ENCODE measurements around the gene CLEC16A. TPM values are rescaled to one million over a fixed set of nuclear protein-coding genes. Genes with fewer than 3 reads are reported as not detected.

Gene CLEC16A
- total and polyA plus RNA-seq, 9 of the 15 experiments (the other 6 are each of a cell fraction or from before 2014, with no cell fraction given): 1.00 to 22.3 (median 10.0) TPM

DNA sequence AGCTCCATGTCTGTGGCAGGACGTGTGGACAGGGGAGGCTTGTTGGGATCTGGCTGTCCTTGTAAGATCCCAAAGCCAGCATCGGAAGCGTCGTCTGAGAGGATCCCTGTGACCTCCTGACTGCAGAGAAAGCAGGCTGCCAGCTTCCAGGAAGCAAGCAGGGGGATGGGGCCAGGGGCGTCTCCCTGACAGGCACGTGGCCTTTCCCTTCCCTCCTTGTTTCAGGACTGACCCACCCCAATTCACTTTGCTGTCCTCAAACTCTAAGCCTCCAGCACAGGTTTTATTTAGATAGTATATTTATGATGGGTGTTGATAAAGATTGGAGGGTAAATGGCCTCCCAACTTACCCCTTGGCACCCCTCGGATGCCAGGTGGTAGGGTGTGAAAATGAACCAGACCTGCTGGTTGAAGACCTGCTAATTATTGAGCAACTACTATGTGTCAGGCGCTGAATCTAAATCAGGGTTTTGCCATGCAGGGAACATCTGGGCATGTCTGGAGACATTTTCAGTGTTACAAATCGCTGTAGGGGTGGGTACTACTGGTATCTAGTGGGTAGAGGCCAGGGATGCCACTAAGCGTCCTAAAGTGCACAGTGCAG, 287.1 kb downstream of the CLEC16A start:
- Histone ChIP-seq H3K4me2 (ENCODE audit: insufficient read depth, low read length) (peak overlapping the region; percentile 19), H2AFZ (ENCODE audit: low read depth, low read length) (peak overlapping the region; percentile 98), H3K27me3 (ENCODE audit: control insufficient read depth in 2 of 2, insufficient read depth in 2 of 2, low read length in 2 of 2) (no peaks in the 10 kb centered on the region), H4K20me1 (replicated peaks; ENCODE audit: control insufficient read depth, insufficient read depth, low read length) (no peaks in the 10 kb centered on the region), H3K79me2 (ENCODE audit: control insufficient read depth, insufficient read depth, low read length) (no peaks in the 10 kb centered on the region), H3K9me1 (ENCODE audit: control insufficient read depth, insufficient read depth, low read length) (no peaks in the 10 kb centered on the region), H3K4me3 (no peak overlapping the region), H3K27ac (ENCODE audit: extremely low read depth, low read depth, low read length) (peak overlapping the region; percentile 68), H3K9me3 (replicated peaks; ENCODE audit: control insufficient read depth, insufficient read depth, low read depth, low read length) (no peaks in the 10 kb centered on the region), H3K9ac (ENCODE audit: insufficient read depth in 1 of 2, low read depth in 2 of 2, low read length in 2 of 2) (peak overlapping the region; percentile 44 to 90; a peak in 3 of 4 replicates), H3K4me1 (replicated peaks in 1 of 2; ENCODE audit: control insufficient read depth in 2 of 2, insufficient read depth in 2 of 2, low read length in 2 of 2) (peaks cover 37 to 46% of the 10 kb centered on the region in 2 experiments), H3K36me3 (ENCODE audit: control insufficient read depth, insufficient read depth, low read length) (no peaks in the 10 kb centered on the region)
- DNase-seq (ENCODE audit: extremely low read depth in 1 of 4, low spot score in 3 of 4) (peak; percentile 52 to 67 (median 64)), FAIRE-seq (no peak), ATAC-seq (no peak)
- in situ Hi-C loops (cut with MboI): no loop called here
- BruUV-seq (replicated peaks): no TSS peak
- intact Hi-C loops (cut with micrococcal nuclease): no loop called here
- CTCF ChIA-PET (ENCODE audit: low intra/inter-chr PET ratio): interaction anchor here (0.6 kb wide), 1 partner anchor 39 kb away, joined by 3 read pairs; no protein-coding TSS in a partner anchor
- POLR2A ChIA-PET: interaction anchor here (0.6 kb wide), 1 partner anchor 13 kb away, joined by 3 read pairs; no protein-coding TSS in a partner anchor
- 54% methylated on average over 8 of the region's 10 CpGs for WGBS (ENCODE audit: insufficient coverage, low coverage, missing lambda C conversion rate)
- TF ChIP-seq ZNF316 (IDR thresholded peaks at IDR 0.05) (no peak), NR2C2 (CRISPR knock-in tag; IDR thresholded peaks at IDR 0.05) (no peak), NR2C2 (tag; IDR thresholded peaks at IDR 0.05) (0 out of 2 replicates have a peak, but pooled peaks have one; percentile 17), ZNF311 (CRISPR knock-in tag; IDR thresholded peaks at IDR 0.05) (peak; percentile 63), ELF2 (CRISPR knock-in tag; IDR thresholded peaks at IDR 0.05) (0 out of 2 replicates have a peak, but pooled peaks have one; percentile 25), ZNF589 (CRISPR knock-in tag; IDR thresholded peaks at IDR 0.05; ENCODE audit: low read depth) (0 out of 2 replicates have a peak, but pooled peaks have one; percentile 47), BHLHE40 (IDR thresholded peaks at IDR 0.05; ENCODE audit: low read length) (0 out of 2 replicates have a peak, but pooled peaks have one; percentile 38), DMBX1 (CRISPR knock-in tag; IDR thresholded peaks at IDR 0.05; ENCODE audit: borderline replicate concordance) (peak; percentile 68), SIX5 (IDR thresholded peaks at IDR 0.05; ENCODE audit: borderline replicate concordance in 1 of 2, insufficient read depth in 1 of 2, low read depth in 1 of 2, low read length in 2 of 2) (no peak), RFX1 (IDR thresholded peaks at IDR 0.05) (no peak), SRSF7 (optimal IDR thresholded peaks at IDR 0.05; ENCODE audit: low read depth, low read length) (no peak)
- TF ChIP-seq, protein P1, sequence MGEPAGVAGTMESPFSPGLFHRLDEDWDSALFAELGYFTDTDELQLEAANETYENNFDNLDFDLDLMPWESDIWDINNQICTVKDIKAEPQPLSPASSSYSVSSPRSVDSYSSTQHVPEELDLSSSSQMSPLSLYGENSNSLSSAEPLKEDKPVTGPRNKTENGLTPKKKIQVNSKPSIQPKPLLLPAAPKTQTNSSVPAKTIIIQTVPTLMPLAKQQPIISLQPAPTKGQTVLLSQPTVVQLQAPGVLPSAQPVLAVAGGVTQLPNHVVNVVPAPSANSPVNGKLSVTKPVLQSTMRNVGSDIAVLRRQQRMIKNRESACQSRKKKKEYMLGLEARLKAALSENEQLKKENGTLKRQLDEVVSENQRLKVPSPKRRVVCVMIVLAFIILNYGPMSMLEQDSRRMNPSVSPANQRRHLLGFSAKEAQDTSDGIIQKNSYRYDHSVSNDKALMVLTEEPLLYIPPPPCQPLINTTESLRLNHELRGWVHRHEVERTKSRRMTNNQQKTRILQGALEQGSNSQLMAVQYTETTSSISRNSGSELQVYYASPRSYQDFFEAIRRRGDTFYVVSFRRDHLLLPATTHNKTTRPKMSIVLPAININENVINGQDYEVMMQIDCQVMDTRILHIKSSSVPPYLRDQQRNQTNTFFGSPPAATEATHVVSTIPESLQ (CRISPR knock-in tag; IDR thresholded peaks at IDR 0.05): peak; percentile 31; the same call in 1 of the 2 replicates
- TF ChIP-seq, protein P2, sequence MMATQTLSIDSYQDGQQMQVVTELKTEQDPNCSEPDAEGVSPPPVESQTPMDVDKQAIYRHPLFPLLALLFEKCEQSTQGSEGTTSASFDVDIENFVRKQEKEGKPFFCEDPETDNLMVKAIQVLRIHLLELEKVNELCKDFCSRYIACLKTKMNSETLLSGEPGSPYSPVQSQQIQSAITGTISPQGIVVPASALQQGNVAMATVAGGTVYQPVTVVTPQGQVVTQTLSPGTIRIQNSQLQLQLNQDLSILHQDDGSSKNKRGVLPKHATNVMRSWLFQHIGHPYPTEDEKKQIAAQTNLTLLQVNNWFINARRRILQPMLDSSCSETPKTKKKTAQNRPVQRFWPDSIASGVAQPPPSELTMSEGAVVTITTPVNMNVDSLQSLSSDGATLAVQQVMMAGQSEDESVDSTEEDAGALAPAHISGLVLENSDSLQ (IDR thresholded peaks at IDR 0.05): peak; percentile 32; the same call in 1 of the 2 replicates
- TF ChIP-seq, protein P3, sequence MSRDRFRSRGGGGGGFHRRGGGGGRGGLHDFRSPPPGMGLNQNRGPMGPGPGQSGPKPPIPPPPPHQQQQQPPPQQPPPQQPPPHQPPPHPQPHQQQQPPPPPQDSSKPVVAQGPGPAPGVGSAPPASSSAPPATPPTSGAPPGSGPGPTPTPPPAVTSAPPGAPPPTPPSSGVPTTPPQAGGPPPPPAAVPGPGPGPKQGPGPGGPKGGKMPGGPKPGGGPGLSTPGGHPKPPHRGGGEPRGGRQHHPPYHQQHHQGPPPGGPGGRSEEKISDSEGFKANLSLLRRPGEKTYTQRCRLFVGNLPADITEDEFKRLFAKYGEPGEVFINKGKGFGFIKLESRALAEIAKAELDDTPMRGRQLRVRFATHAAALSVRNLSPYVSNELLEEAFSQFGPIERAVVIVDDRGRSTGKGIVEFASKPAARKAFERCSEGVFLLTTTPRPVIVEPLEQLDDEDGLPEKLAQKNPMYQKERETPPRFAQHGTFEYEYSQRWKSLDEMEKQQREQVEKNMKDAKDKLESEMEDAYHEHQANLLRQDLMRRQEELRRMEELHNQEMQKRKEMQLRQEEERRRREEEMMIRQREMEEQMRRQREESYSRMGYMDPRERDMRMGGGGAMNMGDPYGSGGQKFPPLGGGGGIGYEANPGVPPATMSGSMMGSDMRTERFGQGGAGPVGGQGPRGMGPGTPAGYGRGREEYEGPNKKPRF (IDR thresholded peaks at IDR 0.05; ENCODE audit: low read depth, low read length): no peak
- TF ChIP-seq, protein P4, sequence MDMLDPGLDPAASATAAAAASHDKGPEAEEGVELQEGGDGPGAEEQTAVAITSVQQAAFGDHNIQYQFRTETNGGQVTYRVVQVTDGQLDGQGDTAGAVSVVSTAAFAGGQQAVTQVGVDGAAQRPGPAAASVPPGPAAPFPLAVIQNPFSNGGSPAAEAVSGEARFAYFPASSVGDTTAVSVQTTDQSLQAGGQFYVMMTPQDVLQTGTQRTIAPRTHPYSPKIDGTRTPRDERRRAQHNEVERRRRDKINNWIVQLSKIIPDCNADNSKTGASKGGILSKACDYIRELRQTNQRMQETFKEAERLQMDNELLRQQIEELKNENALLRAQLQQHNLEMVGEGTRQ (CRISPR knock-in tag; IDR thresholded peaks at IDR 0.05): peak; percentile 63

Measured in K562 (cell line).